ENCODE results near the gene COASY. TPM values are rescaled to one million over a fixed set of nuclear protein-coding genes. Genes with fewer than 3 reads are reported as not detected.

The COASY gene
- total RNA-seq, 1 donor from 2014 or later: 49.4 TPM

DNA sequence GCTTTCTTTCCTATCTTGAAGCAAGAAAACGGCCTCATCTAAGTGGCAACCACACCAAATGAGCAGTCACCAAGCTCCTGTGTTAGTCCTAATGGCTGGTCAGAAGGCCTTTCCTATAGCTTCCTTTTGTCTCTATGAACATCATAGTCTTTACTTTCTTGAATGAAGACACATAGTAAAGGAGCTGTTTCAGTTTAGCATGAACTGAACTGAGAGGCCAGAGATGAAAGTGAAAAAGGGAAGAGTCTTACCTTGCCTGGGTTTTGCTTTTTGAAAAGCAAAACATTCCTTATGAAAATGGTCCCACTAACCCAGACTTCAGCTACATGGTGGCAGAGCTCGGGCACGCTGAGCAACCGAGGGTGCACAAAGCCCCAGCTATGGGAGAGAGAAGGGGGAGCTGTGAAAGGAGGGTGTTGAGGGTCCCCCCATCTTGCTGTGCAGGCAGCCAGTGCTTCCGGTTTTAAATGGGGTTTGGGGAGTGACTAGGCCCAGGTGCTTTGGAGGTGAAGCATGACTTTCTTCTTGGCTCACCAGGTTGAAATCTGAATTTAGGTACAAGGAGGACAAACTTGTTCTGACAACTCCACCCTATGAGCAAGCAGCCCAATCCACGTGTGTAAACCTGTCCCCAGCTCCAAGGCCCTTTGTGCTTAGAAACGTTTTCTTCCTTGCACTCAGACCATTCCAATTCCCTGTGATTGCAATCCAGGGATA, 24.7 kb downstream of the COASY start:
- DNase-seq (ENCODE audit: low read depth): no peak
- TF ChIP-seq, protein P1, sequence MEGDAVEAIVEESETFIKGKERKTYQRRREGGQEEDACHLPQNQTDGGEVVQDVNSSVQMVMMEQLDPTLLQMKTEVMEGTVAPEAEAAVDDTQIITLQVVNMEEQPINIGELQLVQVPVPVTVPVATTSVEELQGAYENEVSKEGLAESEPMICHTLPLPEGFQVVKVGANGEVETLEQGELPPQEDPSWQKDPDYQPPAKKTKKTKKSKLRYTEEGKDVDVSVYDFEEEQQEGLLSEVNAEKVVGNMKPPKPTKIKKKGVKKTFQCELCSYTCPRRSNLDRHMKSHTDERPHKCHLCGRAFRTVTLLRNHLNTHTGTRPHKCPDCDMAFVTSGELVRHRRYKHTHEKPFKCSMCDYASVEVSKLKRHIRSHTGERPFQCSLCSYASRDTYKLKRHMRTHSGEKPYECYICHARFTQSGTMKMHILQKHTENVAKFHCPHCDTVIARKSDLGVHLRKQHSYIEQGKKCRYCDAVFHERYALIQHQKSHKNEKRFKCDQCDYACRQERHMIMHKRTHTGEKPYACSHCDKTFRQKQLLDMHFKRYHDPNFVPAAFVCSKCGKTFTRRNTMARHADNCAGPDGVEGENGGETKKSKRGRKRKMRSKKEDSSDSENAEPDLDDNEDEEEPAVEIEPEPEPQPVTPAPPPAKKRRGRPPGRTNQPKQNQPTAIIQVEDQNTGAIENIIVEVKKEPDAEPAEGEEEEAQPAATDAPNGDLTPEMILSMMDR (conservative IDR thresholded peaks at IDR 0.05; ENCODE audit: low read depth, low read length): no peak
- no peak overlapping the region for H3K4me3 ChIP-seq (ENCODE audit: low read depth, low read length)

DNA sequence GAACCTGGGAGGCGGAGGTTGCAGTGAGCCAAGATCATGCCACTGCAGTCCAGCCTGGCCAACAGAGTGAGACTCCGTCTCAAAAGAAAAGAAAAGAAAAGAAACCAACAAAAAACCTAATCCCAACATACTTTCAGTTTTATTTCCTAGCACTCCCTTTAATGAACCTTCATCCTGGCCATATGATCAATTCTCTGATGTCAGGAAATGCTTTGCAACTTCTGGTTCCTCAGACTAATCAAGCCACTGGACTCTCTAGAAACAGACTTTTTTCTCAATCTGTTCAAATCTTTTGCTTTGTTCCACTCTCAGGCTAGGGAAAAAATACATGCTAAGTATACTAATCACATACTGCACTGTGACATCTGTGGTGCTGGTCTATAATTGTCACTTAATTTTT, 28.9 kb downstream of the COASY start:
- DNase-seq (ENCODE audit: low read depth): no peak
- no peak overlapping the region for H3K4me3 ChIP-seq (ENCODE audit: low read depth, low read length)
- TF ChIP-seq, protein P1 (conservative IDR thresholded peaks at IDR 0.05; ENCODE audit: low read depth, low read length): no peak

DNA sequence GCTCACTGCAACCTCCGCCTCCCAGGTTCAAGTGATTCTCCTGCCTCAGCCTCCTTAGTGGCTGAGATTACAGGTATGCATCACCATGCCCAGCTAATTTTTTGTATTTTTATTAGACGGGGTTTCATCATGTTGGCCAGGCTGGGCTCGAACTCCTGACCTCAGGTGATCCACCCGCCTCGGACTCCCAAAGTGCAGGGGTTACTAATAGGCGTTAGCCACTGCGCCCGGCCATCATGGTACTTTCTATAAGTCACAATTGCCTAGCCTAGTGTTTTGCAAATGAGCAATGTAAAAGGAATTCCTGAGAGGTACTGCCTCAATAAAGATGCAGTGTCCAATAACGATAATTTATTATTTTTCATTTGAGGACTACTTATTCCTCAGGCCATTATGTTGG, 29.5 kb downstream of the COASY start:
- H3K4me3 ChIP-seq (ENCODE audit: low read depth, low read length): no peak overlapping the region
- TF ChIP-seq, protein P1 (conservative IDR thresholded peaks at IDR 0.05; ENCODE audit: low read depth, low read length): no peak
- DNase-seq (ENCODE audit: low read depth): no peak

- H3K4me3 ChIP-seq (ENCODE audit: low read depth, low read length): no peak overlapping the region
- DNase-seq (ENCODE audit: low read depth): no peak
- TF ChIP-seq, protein P1 (conservative IDR thresholded peaks at IDR 0.05; ENCODE audit: low read depth, low read length): no peak
These were observed 34.4 kb downstream of the COASY start for GRCh38 chr17:42596386-42596785.

- H3K4me3 ChIP-seq (ENCODE audit: low read depth, low read length): no peak overlapping the region
- TF ChIP-seq, protein P1 (conservative IDR thresholded peaks at IDR 0.05; ENCODE audit: low read depth, low read length): no peak
- DNase-seq (ENCODE audit: low read depth): no peak
These were observed 37.0 kb downstream of the COASY start for GRCh38 chr17:42598905-42599304.

DNA sequence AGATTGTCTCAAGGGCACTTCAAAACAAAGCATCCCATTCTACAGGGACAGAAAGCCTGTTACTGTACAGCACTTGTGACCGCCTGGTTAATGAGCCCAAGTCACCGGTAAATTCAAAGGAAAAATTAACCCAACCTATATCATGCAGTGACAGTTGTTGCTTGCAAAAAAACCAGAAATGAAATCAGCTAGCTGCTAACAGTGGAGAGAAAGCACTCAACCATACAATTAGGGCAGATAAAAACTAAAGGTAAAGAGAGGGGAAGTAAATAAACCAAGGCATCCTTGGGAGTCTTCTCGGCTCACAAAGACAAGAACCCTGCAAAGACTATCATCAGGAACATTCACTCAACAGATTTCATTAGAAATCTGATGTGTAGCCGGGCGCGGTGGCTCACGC, 41.4 kb downstream of the COASY start:
- no peak for DNase-seq (ENCODE audit: low read depth)
- no peak overlapping the region for H3K4me3 ChIP-seq (ENCODE audit: low read depth, low read length)
- TF ChIP-seq, protein P1 (conservative IDR thresholded peaks at IDR 0.05; ENCODE audit: low read depth, low read length): no peak

GRCh38 chr17:42607769-42608168, 45.8 kb downstream of the COASY start:
- TF ChIP-seq, protein P1 (conservative IDR thresholded peaks at IDR 0.05; ENCODE audit: low read depth, low read length): no peak
- H3K4me3 ChIP-seq (ENCODE audit: low read depth, low read length): peak overlapping the region; percentile 83
- DNase-seq (ENCODE audit: low read depth): no peak
